ENCODE measurements around the gene LRRC61. TPM values are rescaled to one million over a fixed set of nuclear protein-coding genes. Genes with fewer than 3 reads are reported as not detected.
A peak's percentile ranks its signal among the peaks of the same experiment; 100 is the strongest.
"Not testable (repeated sequence)": the region's sequence is repeated elsewhere in the genome, so short reads cannot be mapped to it uniquely, and the experiment has no call there.

Gene LRRC61
- total RNA-seq, 2 experiments from 2014 or later: 26.1 to 27.1 TPM

- CTCF ChIA-PET: interaction anchor here (1.8 kb wide), 1 partner anchor 27 kb away, joined by 4 read pairs; no protein-coding TSS in a partner anchor
- H3K9me3 Mint-ChIP-seq; POLR2A ChIA-PET; intact Hi-C loops (cut with micrococcal nuclease); H3K27ac Mint-ChIP-seq; H3K36me3 Mint-ChIP-seq; H3K27me3 Mint-ChIP-seq; H3K4me3 Mint-ChIP-seq; DNase-seq; H3K4me1 Mint-ChIP-seq (ENCODE audit: low read depth): not testable (repeated sequence)
Observed at GRCh38 chr7:150312649-150313366, 10.3 kb upstream of the LRRC61 start.

- DNase-seq: no peak
- H3K9me3 Mint-ChIP-seq: no peaks in the 10 kb centered on the region
- peaks cover 11% of the 10 kb centered on the region for H3K4me1 Mint-ChIP-seq (ENCODE audit: low read depth)
- ChIA-PET CTCF (interaction anchor here (1.8 kb wide), 1 partner anchor 27 kb away, joined by 4 read pairs; no protein-coding TSS in a partner anchor), POLR2A (no interaction called here)
- H3K4me3 Mint-ChIP-seq: no peak overlapping the region
- H3K27me3 Mint-ChIP-seq: no peaks in the 10 kb centered on the region
- no peak overlapping the region for H3K27ac Mint-ChIP-seq
- intact Hi-C loops (cut with micrococcal nuclease): no loop called here
- H3K36me3 Mint-ChIP-seq: peaks cover 10% of the 10 kb centered on the region
Observed at GRCh38 chr7:150313367-150313809, 9.8 kb upstream of the LRRC61 start.

DNA sequence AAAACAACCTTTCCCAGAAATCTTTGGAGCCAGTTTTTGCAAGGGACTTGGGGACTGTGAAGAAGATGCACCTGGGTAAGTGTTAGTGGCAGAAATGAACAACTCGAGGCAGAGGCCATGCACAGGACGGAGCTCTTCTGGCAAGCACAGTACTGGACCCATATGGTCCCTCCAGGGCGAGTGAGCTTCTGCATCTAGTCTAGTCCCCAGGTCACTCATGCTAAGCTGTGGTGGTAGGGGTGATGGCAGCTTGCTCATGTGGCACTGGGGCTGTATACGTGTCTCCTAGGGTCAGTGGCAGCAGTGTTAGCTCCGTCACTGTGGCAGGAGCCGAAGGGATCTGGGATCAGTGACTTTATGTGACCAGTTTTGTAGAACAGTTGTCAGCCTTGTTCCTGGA lies 9.3 kb upstream of the LRRC61 start:
- DNase-seq: no peak
- POLR2A ChIA-PET: no interaction called here
- Mint-ChIP-seq H3K27ac (no peak overlapping the region), H3K27me3 (no peaks in the 10 kb centered on the region), H3K36me3 (peaks cover 12% of the 10 kb centered on the region), H3K4me1 (ENCODE audit: low read depth) (peaks cover 8% of the 10 kb centered on the region), H3K9me3 (no peaks in the 10 kb centered on the region), H3K4me3 (no peak overlapping the region)
- intact Hi-C loops (cut with micrococcal nuclease): no loop called here
- CTCF ChIA-PET: interaction anchor here (1.8 kb wide), 1 partner anchor 28 kb away, joined by 4 read pairs; no protein-coding TSS in a partner anchor

GRCh38 chr7:150314639-150315239 lies 8.4 kb upstream of the LRRC61 start:
- Mint-ChIP-seq H3K4me1 (ENCODE audit: low read depth) (peaks cover 11% of the 10 kb centered on the region), H3K27me3 (no peaks in the 10 kb centered on the region), H3K36me3 (peaks cover 13% of the 10 kb centered on the region), H3K27ac (no peak overlapping the region), H3K9me3 (no peaks in the 10 kb centered on the region), H3K4me3 (no peak overlapping the region)
- POLR2A ChIA-PET: no interaction called here
- no peak for DNase-seq
- intact Hi-C loops (cut with micrococcal nuclease): no loop called here
- CTCF ChIA-PET: interaction anchor here (1.8 kb wide), 1 partner anchor 29 kb away, joined by 4 read pairs; no protein-coding TSS in a partner anchor

DNA sequence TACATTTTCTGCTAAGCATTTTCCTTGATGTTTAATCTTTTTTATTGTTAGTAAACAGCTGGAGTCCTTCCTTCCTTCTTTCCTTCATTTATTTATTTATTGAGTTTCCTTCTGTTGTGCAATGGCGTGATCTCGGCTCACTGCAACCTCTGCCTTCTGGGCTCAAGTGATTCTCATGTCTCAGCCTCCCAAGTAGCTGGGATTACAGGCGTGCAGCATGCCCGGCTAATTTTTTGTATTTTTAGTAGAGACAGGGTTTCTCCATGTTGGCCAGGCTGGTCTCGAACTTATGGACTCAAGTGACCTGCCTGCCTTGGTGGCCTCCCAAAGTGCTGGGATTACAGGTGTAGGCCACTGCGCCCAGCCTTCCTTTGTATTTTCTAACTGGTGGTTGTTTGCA lies 6.2 kb upstream of the LRRC61 start:
- H3K4me3 Mint-ChIP-seq; intact Hi-C loops (cut with micrococcal nuclease); H3K9me3 Mint-ChIP-seq; DNase-seq; CTCF ChIA-PET; H3K27ac Mint-ChIP-seq; H3K27me3 Mint-ChIP-seq; POLR2A ChIA-PET: not testable (repeated sequence)
- Mint-ChIP-seq H3K36me3 (peaks cover 19% of the 10 kb centered on the region), H3K4me1 (ENCODE audit: low read depth) (peaks cover 31% of the 10 kb centered on the region)

DNA sequence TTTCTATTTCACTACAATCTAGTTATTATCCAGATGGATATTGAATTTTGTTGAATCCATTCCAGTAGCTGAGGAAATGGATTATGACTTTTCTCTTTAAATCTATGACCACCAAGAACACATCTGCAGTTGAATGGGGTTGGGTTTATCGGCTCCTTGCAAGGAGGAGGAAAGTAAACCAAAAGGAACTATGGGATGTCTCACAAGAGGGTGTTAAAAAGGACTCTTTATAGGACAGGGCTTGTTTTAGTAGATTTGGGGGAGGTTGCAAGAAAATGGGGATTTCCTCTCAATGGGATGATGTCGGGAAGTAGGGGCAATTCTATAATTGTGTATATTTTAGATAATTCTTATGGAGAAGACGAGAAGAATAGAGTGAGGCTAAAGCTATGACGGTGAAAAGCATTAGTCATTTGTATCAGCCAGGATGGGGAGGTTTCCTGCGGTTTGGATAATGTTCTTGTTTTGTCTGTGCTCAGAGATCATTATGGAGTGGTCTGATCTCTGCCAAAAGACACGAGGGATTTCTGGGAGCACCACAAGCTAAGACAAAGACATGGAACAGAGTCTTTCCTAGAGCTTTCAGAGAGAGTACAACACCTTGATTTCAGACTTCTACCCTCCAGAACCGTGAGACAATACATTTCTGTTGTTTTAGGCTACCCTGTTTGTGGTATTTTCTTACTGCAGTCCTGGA lies 5.3 kb upstream of the LRRC61 start:
- Mint-ChIP-seq H3K9me3 (no peaks in the 10 kb centered on the region), H3K27me3 (no peaks in the 10 kb centered on the region), H3K4me3 (no peak overlapping the region), H3K4me1 (ENCODE audit: low read depth) (peaks cover 35% of the 10 kb centered on the region), H3K36me3 (peaks cover 23% of the 10 kb centered on the region), H3K27ac (no peak overlapping the region)
- no peak for DNase-seq
- intact Hi-C loops (cut with micrococcal nuclease): no loop called here
- ChIA-PET POLR2A (no interaction called here), CTCF (no interaction called here)

DNA sequence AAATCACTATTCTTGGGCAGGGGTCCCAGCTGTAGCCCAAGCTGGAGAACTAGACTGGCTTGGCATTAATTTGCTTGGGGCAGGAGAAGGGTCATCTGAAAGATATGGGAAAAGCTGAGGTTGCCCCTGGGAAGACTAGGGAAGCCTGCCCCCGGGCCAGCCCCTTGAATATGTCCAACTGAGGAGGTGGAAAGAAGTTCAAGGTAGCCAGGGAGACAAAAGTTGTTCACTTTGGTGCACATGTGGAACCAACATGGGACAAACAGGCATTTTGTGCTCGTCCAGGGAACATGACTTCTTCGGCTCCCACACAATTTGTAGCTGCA lies 1.4 kb upstream of the LRRC61 start:
- Mint-ChIP-seq H3K27ac (peak overlapping the region; percentile 100), H3K9me3 (no peaks in the 10 kb centered on the region), H3K36me3 (peaks cover 43% of the 10 kb centered on the region), H3K4me1 (ENCODE audit: low read depth) (peaks cover 58% of the 10 kb centered on the region), H3K27me3 (no peaks in the 10 kb centered on the region), H3K4me3 (peak overlapping the region; percentile 97)
- DNase-seq: no peak
- POLR2A ChIA-PET: interaction anchor here (1.7 to 1.8 kb wide), 2 partner anchors 13 to 56 kb away, joined by 4 read pairs; no protein-coding TSS in a partner anchor
- intact Hi-C loops (cut with micrococcal nuclease): loop anchor here (1.0 to 5.0 kb wide), 9 partner anchors 36 to 449 kb away; partner anchors contain the start of genes ATP6V0E2, GIMAP7 and REPIN1
- CTCF ChIA-PET: interaction anchor here (1.6 to 2.2 kb wide), 2 partner anchors 36 to 127 kb away, joined by 6 read pairs; no protein-coding TSS in a partner anchor

- H3K9me3 Mint-ChIP-seq: no peaks in the 10 kb centered on the region
- peak overlapping the region; percentile 100 for H3K27ac Mint-ChIP-seq
- peak; percentile 86 for DNase-seq
- ChIA-PET CTCF (interaction anchor here (1.6 to 2.2 kb wide), 2 partner anchors 37 to 127 kb away, joined by 6 read pairs; no protein-coding TSS in a partner anchor), POLR2A (interaction anchor here (1.7 to 1.8 kb wide), 2 partner anchors 14 to 56 kb away, joined by 4 read pairs; no protein-coding TSS in a partner anchor)
- H3K27me3 Mint-ChIP-seq: no peaks in the 10 kb centered on the region
- peaks cover 62% of the 10 kb centered on the region for H3K4me1 Mint-ChIP-seq (ENCODE audit: low read depth)
- peaks cover 48% of the 10 kb centered on the region for H3K36me3 Mint-ChIP-seq
- H3K4me3 Mint-ChIP-seq: peak overlapping the region; percentile 97
- intact Hi-C loops (cut with micrococcal nuclease): loop anchor here (1.0 to 5.0 kb wide), 9 partner anchors 35 to 450 kb away; partner anchors contain the start of genes ATP6V0E2, GIMAP7 and REPIN1
Observed at GRCh38 chr7:150322114-150322832, 882 bp upstream of the LRRC61 start.

DNA sequence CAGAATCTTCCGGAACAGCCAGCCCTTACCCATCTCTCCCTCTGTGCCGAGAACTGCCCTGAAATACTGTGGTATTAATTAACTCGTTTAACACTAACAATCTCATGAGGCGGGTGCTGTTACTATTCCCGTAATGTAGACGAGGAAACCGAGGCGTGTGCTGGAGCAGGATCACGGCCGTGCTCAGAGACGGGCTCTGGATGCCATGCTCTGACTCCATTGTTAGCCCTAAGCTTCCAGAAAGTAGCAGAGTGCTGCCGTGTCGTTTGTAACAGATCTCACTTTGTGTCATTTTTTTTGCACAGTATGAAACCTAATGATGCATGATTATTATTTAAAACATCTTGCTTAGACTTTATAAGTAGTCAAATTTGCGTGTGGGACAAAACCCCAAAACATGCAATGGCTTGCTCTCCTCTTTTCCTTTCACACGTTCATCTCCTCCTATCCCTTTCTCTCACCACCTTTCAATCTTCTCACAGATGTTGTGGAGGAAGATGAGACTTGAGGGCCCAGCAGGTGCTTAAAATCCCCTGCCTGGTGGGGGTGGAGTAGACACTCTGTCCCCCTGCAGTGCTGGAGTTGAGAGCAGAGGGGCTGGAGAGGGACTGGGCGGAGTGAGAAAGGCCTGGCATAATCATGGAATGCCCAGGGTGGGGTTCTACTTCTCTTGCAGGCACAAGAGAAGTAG lies 672 bp downstream of the LRRC61 start:
- peaks cover 47% of the 10 kb centered on the region for H3K36me3 Mint-ChIP-seq

GRCh38 chr7:150324373-150324961 lies 1.3 kb downstream of the LRRC61 start:
- H3K4me1 Mint-ChIP-seq (ENCODE audit: low read depth): peaks cover 54% of the 10 kb centered on the region
- H3K27ac Mint-ChIP-seq: peak overlapping the region; percentile 100
- H3K36me3 Mint-ChIP-seq: peaks cover 48% of the 10 kb centered on the region
- no peaks in the 10 kb centered on the region for H3K27me3 Mint-ChIP-seq
- intact Hi-C loops (cut with micrococcal nuclease): loop anchor here (5.0 kb wide), 5 partner anchors 188 to 452 kb away; partner anchors contain the start of genes ATP6V0E2 and GIMAP7
- ChIA-PET CTCF (no interaction called here), POLR2A (interaction anchor here (0.7 to 1.8 kb wide), 6 partner anchors 44 to 327 kb away, joined by 3 to 5 read pairs (median 4); partner anchors contain the start of gene REPIN1)
- DNase-seq: no peak
- H3K4me3 Mint-ChIP-seq: peak overlapping the region; percentile 97
- H3K9me3 Mint-ChIP-seq: no peaks in the 10 kb centered on the region

More for the DNA sequence above, 672 bp downstream of the LRRC61 start:
- Mint-ChIP-seq H3K27me3 (no peaks in the 10 kb centered on the region), H3K4me1 (ENCODE audit: low read depth) (peaks cover 56% of the 10 kb centered on the region), H3K27ac (peak overlapping the region; percentile 100), H3K4me3 (peak overlapping the region; percentile 97), H3K9me3 (no peaks in the 10 kb centered on the region)
- intact Hi-C loops (cut with micrococcal nuclease): loop anchor here (2.0 to 5.0 kb wide), 7 partner anchors 45 to 452 kb away; partner anchors contain the start of genes ATP6V0E2, GIMAP7 and REPIN1
- ChIA-PET POLR2A (interaction anchor here (1.0 to 1.8 kb wide), 4 partner anchors 44 to 123 kb away, joined by 3 to 4 read pairs (median 4); partner anchors contain the start of gene REPIN1), CTCF (no interaction called here)
- no peak for DNase-seq
